ENCODE data around the gene GALNT5. TPM values are rescaled to one million over a fixed set of nuclear protein-coding genes. Genes with fewer than 3 reads are reported as not detected.
"Not testable (repeated sequence)": the region's sequence is repeated elsewhere in the genome, so short reads cannot be mapped to it uniquely, and the experiment has no call there.

The GALNT5 gene
- total RNA-seq, 2 experiments from 2014 or later, result not detected

DNA sequence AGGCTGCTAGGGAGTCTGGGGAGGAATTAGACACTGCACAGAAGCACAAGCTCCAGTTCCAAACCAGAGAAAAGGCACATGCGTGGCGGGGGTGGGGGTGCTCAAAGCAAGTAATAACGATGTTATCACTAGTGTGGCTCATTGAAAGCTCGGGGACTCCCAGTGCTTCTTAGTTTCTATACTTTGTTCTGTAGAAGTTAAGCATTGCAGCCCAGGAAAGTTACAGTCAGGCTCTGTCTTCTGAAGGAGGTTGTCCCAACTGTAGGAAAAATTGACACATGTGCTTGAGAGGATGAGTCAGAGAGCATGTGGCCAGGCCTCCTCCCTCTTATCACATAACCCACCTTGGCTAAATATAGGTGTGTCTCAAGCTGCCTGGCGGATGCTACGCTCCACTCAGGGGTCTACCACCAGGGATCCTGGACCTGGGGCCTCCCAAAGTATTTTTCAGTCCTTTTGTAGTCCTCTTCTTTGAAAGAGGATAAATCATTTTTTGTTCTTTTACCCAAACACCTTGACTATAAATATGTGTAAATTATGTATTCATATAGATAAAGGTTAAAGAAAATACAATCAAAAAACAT lies 3.8 kb downstream of the GALNT5 start:
- no peaks in the 10 kb centered on the region for H3K9me3 Mint-ChIP-seq
- peak; percentile 68 for DNase-seq
- H3K36me3 Mint-ChIP-seq, result no peaks in the 10 kb centered on the region
- H3K4me1 Mint-ChIP-seq, result peaks cover 30% of the 10 kb centered on the region
- peaks cover 17% of the 10 kb centered on the region for H3K27me3 Mint-ChIP-seq
- peak overlapping the region; percentile 59 for H3K4me3 Mint-ChIP-seq
- H3K27ac Mint-ChIP-seq, result peak overlapping the region; percentile 83

DNA sequence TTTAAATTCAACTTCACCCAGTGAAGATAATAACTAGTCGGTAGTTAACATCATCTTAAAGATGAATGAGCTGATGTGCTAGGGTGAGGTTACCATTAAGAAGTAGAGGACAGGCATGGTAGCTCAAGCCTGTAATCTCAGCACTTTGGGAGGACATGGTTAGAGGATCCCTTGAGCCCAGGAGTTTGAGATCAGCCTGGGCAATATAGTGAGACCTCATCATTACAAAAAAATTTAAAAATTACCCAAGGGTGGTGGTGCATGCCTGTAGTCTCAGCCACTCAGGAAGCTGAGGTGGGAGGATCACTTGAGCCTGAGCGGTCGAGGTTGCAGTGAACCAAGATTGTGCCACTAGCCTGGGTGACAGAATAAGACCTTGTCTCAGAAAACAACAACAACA lies 4.7 kb downstream of the GALNT5 start:
- Mint-ChIP-seq H3K4me3 (no peak overlapping the region), H3K36me3 (no peaks in the 10 kb centered on the region), H3K27me3 (peaks cover 17% of the 10 kb centered on the region), H3K27ac (no peak overlapping the region), H3K4me1 (peaks cover 22% of the 10 kb centered on the region), H3K9me3 (no peaks in the 10 kb centered on the region)
- DNase-seq, result no peak

DNA sequence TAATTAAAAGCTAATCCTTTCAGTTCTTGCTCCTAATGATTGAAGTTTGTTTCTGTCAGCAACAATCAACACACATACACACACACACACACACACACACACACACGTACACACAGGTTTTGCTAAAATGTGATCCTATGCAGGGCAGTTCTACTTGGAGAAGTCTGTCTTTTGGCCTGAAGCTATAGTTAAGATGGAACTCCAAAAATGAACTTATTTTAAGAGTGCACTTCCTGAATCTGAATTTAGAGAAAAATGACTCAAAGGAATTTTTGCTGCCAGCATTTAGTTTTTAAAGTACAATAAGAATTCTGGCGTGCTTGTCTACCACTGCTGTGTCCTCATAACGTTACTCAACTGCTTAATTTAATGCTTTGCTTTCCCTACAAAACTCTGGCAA lies 6.6 kb downstream of the GALNT5 start:
- no peaks in the 10 kb centered on the region for H3K9me3 Mint-ChIP-seq
- H3K36me3 Mint-ChIP-seq, result no peaks in the 10 kb centered on the region
- peaks cover 23% of the 10 kb centered on the region for H3K4me1 Mint-ChIP-seq
- no peak overlapping the region for H3K27ac Mint-ChIP-seq
- no peak for DNase-seq
- no peak overlapping the region for H3K4me3 Mint-ChIP-seq
- H3K27me3 Mint-ChIP-seq, result peaks cover 8% of the 10 kb centered on the region

DNA sequence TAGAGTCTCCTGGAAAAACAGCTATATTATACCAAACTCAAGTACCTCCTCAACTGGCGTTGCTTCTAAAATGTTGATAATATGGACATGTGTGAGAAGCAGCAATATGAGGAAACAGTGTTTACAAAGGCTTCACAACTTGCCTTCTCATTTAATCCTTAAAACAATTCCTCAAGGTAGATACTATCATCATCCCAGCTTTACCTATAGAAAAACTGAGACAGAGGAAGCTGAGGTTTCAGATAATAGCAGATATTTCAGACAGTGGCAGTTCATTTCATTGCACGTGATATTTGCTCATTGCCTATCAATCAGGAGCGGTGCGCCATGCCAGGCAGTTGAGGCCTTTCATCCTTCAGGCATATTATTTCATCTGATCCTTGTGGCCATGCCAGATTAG lies 8.3 kb downstream of the GALNT5 start:
- H3K4me1 Mint-ChIP-seq, result peaks cover 13% of the 10 kb centered on the region
- H3K4me3 Mint-ChIP-seq, result no peak overlapping the region
- no peak for DNase-seq
- no peaks in the 10 kb centered on the region for H3K9me3 Mint-ChIP-seq
- peaks cover 18% of the 10 kb centered on the region for H3K27me3 Mint-ChIP-seq
- no peaks in the 10 kb centered on the region for H3K36me3 Mint-ChIP-seq
- H3K27ac Mint-ChIP-seq, result no peak overlapping the region

DNA sequence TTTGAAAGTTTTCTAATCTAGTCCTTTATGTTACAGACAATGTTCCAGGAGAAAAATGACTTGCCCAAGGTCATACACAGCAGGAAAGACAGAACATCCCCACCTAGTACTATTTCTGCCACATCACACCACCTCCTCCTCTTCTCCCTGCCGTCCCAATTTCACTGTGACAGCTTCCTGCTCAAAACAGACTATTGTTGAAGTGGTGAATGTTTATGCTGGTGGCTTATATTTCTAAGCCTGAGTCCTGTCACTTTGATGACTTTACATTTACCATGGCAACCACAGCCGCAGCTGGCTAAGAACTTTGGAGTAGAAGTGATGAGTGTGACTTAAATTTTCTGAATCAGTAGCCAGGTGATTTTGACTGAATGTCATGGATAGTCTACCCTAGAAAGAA lies 10.0 kb downstream of the GALNT5 start:
- H3K9me3 Mint-ChIP-seq, result no peaks in the 10 kb centered on the region
- no peak for DNase-seq
- no peak overlapping the region for H3K27ac Mint-ChIP-seq
- H3K4me3 Mint-ChIP-seq, result no peak overlapping the region
- H3K4me1 Mint-ChIP-seq, result peaks cover 19% of the 10 kb centered on the region
- H3K27me3 Mint-ChIP-seq, result peaks cover 24% of the 10 kb centered on the region
- H3K36me3 Mint-ChIP-seq, result no peaks in the 10 kb centered on the region

DNA sequence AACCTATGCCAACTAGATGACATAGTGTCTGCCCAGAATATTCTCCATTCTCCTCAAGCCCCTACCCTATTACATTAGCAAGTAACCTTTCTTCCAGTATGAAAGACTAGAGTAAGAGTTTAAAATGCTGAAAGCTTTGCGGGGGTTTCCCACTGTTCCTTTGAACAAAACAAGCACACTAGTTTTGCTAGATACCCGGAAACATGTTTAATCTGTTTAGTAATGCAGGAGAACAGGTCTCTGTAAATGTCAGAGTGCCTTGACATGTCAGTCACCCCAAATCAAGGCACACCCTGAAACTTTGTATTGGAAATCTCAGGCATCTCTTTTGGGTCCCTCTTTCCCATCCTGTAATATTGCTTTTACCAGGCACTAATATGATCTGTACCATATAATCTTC lies 11.6 kb downstream of the GALNT5 start:
- no peaks in the 10 kb centered on the region for H3K9me3 Mint-ChIP-seq
- H3K27ac Mint-ChIP-seq, result no peak overlapping the region
- no peak overlapping the region for H3K4me3 Mint-ChIP-seq
- peaks cover 16% of the 10 kb centered on the region for H3K4me1 Mint-ChIP-seq
- DNase-seq, result no peak
- H3K27me3 Mint-ChIP-seq, result peaks cover 24% of the 10 kb centered on the region
- H3K36me3 Mint-ChIP-seq, result no peaks in the 10 kb centered on the region

DNA sequence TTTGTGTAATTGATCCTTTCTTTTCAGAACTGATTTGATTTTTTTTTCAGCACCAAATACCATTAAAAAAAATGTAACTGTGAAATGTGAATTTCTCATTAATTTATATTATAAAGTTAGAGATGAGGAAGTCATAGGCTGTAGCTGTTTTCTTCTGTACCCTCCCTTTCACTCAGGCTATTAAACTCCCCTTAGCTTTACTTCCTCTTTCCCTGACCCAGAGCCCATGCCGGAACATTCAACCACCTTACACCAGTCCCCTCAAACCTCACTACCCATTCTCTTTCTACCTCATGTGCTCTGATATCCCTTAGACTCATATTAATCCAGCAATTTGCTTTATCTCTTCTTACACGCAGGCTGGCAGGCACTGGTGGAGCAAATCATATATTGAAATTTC lies 12.4 kb downstream of the GALNT5 start:
- Mint-ChIP-seq H3K27me3 (peaks cover 28% of the 10 kb centered on the region), H3K9me3 (no peaks in the 10 kb centered on the region), H3K4me1 (peaks cover 16% of the 10 kb centered on the region), H3K36me3 (no peaks in the 10 kb centered on the region), H3K27ac (no peak overlapping the region), H3K4me3 (no peak overlapping the region)
- no peak for DNase-seq

DNA sequence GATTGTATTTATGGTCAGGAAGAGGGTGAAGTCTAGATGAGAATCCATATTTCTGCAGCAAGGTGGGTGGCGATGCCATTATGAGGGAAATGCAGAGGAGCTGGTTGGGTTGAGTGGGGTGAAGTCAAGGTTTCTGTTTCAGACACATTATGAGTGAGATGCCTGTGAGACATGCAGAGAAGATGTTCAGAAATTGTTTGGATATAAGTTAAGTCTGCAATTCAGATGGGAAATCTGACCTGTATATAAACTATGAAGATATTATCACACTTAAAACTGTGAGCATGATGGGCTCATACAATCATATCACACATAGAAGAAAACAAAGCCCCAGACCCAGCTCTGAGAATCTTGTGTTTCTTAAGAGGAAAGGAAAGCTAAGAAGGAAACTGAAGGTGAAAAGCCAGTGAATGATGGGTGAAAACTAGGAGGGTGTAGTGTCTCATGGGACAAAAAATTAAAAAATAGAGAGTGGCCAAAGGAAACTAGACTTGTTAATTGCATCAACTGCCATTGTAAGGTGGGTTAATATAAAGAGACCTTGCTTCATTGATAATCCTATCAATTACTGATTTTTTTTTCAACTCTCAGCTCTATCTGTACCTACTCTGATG lies 14.2 kb downstream of the GALNT5 start:
- no peak overlapping the region for H3K27ac Mint-ChIP-seq
- DNase-seq, result no peak
- no peaks in the 10 kb centered on the region for H3K36me3 Mint-ChIP-seq
- no peaks in the 10 kb centered on the region for H3K9me3 Mint-ChIP-seq
- peaks cover 32% of the 10 kb centered on the region for H3K27me3 Mint-ChIP-seq
- H3K4me1 Mint-ChIP-seq, result peaks cover 16% of the 10 kb centered on the region
- H3K4me3 Mint-ChIP-seq, result no peak overlapping the region

DNA sequence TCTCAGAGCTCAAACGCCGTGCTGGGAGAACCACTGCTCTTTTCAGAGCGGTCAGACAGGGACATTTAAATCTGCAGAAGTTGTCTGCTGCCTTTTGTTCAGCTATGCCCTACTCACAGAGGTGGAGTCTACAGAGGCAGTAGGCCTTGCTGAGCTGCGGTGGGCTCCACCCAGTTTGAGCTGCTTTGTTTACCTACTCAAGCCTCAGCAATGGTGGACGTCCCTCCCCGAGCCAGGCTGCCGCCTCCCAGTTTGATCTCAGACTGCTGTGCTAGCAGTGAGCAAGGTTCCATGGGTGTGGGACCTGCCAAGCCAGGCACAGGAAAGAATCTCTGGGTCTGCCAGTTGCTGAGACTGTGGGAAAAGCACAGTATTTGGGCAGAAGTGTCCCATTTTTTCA lies 21.8 kb downstream of the GALNT5 start:
- not testable (repeated sequence) for H3K9me3 Mint-ChIP-seq, DNase-seq, H3K4me1 Mint-ChIP-seq, H3K27ac Mint-ChIP-seq, H3K36me3 Mint-ChIP-seq, H3K4me3 Mint-ChIP-seq
- peaks cover 38% of the 10 kb centered on the region for H3K27me3 Mint-ChIP-seq

DNA sequence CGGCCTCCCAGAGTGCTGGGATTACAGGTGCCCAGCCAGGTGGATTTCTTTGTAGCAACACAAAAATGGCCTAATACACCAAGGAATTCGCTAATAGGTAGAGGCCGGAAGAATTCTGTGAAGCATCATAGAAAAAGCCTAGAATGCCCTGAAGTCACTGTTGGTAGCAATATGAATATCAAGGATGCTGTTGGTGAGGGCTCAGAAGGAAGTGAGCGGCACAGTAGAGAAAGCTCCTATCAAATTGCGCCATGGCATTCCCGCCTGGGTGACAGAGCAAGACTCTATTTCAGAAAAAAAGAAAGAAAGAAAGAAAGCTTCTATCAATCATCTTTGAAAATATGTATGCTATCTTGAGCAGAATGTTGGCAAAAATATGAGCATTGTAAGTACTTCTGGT lies 23.8 kb downstream of the GALNT5 start:
- DNase-seq, result no peak
- H3K27ac Mint-ChIP-seq, result no peak overlapping the region
- H3K9me3 Mint-ChIP-seq, result peaks cover 1% of the 10 kb centered on the region
- no peaks in the 10 kb centered on the region for H3K4me1 Mint-ChIP-seq
- H3K27me3 Mint-ChIP-seq, result peaks cover 36% of the 10 kb centered on the region
- no peak overlapping the region for H3K4me3 Mint-ChIP-seq
- H3K36me3 Mint-ChIP-seq, result no peaks in the 10 kb centered on the region

DNA sequence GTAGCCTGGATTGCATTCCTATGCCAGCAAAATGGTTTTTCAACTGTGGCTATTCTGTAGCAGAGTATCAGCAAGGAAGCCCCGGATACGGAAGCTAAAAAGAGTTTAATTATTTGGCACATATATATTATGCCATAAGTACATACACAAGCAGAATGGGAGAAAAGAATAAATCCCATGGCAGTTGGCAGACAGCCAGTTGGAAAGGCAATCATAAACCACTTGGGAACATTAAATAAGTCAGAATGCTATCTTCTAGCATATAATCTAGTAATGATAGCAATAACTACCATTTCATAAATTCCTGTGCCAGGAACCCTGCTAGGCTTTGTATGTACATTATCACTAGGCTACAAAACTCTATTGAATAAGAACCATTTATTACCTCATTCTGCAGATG lies 26.0 kb downstream of the GALNT5 start:
- no peak overlapping the region for H3K4me3 Mint-ChIP-seq
- H3K27me3 Mint-ChIP-seq, result peaks cover 17% of the 10 kb centered on the region
- peaks cover 1% of the 10 kb centered on the region for H3K9me3 Mint-ChIP-seq
- H3K36me3 Mint-ChIP-seq, result no peaks in the 10 kb centered on the region
- H3K4me1 Mint-ChIP-seq, result no peaks in the 10 kb centered on the region
- H3K27ac Mint-ChIP-seq, result no peak overlapping the region
- no peak for DNase-seq

DNA sequence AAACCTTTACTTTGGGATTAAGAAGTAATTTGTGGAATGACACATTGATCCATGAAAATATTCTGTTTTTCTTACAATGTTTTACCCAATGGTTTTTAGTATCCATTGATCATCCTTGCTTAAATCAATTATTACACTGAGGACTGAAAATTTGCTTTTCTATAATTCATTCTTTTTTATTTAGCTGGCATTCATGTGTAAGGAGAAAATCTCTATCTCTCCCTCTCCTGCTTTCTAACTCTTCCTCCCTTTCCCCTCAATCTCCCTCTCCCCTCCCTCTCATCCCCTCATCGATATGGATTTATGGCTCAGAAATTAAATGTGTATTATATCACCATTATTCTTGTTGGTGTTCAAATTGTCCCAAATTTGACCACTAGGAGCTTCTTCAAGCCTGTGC lies 29.7 kb downstream of the GALNT5 start:
- H3K27me3 Mint-ChIP-seq, result no peaks in the 10 kb centered on the region
- H3K4me3 Mint-ChIP-seq, result no peak overlapping the region
- no peak for DNase-seq
- no peaks in the 10 kb centered on the region for H3K4me1 Mint-ChIP-seq
- no peaks in the 10 kb centered on the region for H3K9me3 Mint-ChIP-seq
- no peaks in the 10 kb centered on the region for H3K36me3 Mint-ChIP-seq
- no peak overlapping the region for H3K27ac Mint-ChIP-seq

DNA sequence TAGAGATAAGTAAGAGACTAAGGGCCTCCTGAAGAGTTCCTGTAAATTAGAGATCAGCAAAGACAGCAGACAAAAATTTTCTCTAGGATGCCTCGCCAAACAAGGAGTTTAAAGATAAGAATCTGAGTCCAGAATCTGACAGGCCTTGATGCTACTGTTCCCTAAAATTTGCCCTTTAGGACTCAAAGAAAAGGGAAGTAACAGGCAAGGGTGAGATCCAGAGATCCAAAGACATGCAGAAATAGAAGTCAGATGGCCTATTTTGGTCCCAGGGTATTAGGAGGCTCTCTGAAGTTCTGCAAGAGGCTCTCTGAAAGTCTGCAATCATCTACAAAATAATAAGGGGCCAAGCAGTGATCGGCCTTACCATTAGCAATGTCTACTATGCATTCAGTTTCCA lies 33.0 kb downstream of the GALNT5 start:
- Mint-ChIP-seq H3K27ac (no peak overlapping the region), H3K4me1 (no peaks in the 10 kb centered on the region), H3K4me3 (no peak overlapping the region), H3K36me3 (no peaks in the 10 kb centered on the region), H3K27me3 (no peaks in the 10 kb centered on the region), H3K9me3 (no peaks in the 10 kb centered on the region)
- no peak for DNase-seq

DNA sequence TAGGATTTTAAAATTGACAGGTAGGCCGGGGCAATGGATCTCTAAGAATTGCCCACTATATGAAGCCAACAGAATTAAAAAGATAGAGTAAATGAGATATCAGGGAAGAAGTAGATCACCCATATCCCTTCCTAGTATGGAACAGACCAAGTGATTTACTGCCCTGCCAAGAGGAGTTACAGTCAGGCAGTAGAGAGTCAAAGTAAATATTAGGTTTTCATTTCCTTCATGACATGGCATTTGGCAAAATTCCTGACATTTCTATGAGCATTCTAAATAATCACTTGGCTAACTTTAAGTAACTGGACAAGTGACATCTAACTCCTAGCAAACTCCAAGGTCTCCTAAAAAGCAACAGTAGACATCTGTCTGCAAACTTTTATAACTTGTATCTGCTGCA lies 33.5 kb downstream of the GALNT5 start:
- no peak overlapping the region for H3K4me3 Mint-ChIP-seq
- H3K9me3 Mint-ChIP-seq, result no peaks in the 10 kb centered on the region
- no peaks in the 10 kb centered on the region for H3K27me3 Mint-ChIP-seq
- H3K4me1 Mint-ChIP-seq, result no peaks in the 10 kb centered on the region
- no peak overlapping the region for H3K27ac Mint-ChIP-seq
- H3K36me3 Mint-ChIP-seq, result no peaks in the 10 kb centered on the region
- no peak for DNase-seq

DNA sequence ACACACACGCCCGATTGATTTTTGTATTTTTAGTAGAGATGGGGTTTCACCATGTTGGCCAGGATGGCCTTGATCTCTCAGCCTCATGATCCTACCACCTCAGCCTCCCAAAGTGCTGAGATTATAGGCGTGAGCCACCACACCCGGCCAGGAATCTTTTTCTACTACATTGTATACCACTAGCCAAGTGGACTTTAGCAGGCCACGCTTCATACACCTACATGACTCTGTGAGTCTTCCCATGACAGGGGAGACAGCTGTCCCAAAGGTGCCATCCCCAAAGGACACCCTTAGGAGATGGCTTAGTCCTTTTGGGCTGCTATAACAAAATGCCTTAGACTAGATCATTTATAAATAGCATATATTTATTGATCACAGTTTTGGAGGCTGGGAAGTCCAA lies 35.3 kb downstream of the GALNT5 start:
- Mint-ChIP-seq H3K4me1 (no peaks in the 10 kb centered on the region), H3K27me3 (no peaks in the 10 kb centered on the region), H3K4me3 (no peak overlapping the region), H3K36me3 (no peaks in the 10 kb centered on the region), H3K9me3 (no peaks in the 10 kb centered on the region), H3K27ac (no peak overlapping the region)
- no peak for DNase-seq

DNA sequence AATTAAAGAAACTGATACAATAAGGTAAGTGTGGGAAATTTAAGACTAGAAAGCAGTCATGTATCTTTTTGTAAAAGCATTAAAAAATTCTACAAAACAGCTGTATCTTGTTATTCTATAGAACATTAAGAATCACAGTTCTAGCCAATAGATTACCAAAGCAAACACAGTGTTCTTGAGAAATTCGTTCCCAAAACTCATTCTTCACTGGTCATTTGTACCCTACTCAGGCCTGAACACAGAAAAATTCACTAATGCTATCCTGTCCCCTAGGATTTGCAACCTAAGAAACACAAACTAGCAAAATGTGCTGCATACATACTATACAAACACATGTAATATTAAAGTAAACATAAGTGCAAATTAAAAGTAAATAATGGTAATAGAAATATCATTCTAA lies 39.0 kb downstream of the GALNT5 start:
- Mint-ChIP-seq H3K4me3 (no peak overlapping the region), H3K27ac (no peak overlapping the region), H3K36me3 (no peaks in the 10 kb centered on the region), H3K27me3 (peaks cover 4% of the 10 kb centered on the region), H3K4me1 (no peaks in the 10 kb centered on the region), H3K9me3 (no peaks in the 10 kb centered on the region)
- no peak for DNase-seq
